Embryonic facial prominence (tissue), 1 donor: ENCODE results near the gene B4GALT3.

ENCODE experiments used
- DNase-seq: peaks from one replicate; pipeline ENCODE4 v3.0.0-alpha.2; 2016; ENCODE audit errors: extremely low spot score

The B4GALT3 gene

GRCh38 chr1:161206411-161207140 lies 29.3 kb upstream of the B4GALT3 start:
- DNase-seq: no peak

DNA sequence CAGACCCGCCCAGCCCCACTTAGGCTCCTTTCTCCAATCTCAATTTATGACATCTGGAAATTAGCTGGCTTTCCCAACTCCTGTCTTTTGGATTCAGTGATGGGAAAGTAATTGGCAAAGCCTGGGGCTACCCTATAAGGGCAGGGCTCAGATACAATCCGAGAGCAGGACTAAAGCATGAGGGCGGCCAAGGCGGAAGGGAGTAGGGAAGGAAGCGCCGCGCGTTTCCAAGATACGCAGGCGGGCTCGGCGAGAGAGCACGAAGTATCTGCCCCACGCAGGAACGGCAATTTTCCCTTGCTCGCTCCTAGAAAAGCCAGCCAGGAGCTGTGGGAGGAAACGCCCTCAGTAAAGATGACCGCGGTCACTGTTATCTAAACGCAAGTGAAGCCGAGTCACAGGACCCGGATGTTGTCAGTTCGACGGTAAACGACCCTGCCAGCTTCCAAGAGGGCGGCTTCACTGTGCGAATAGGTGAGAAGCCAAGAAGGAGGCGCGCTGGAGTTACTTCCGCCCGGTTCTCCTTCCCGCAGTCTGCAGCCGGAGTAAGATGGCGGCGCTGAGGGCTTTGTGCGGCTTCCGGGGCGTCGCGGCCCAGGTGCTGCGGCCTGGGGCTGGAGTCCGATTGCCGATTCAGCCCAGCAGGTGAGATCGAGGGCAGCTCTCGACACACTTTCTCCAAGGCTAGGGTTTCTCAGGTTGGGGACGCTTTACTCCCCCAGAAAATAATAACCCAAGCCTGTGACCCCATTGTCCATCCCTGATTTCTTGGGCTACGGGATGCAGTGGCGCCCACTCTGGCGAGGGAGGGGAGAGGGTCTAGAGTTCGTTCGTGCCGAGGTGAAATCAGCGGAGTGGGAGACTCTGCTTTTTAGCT lies 24.8 kb upstream of the B4GALT3 start, which contains the start of gene NDUFS2:
NDUFS2 (plus strand) TSS at position 532 of the 877 bp plus-strand sequence; CDS start at position 551, 19 bp downstream.
- peak; percentile 98 for DNase-seq

DNA sequence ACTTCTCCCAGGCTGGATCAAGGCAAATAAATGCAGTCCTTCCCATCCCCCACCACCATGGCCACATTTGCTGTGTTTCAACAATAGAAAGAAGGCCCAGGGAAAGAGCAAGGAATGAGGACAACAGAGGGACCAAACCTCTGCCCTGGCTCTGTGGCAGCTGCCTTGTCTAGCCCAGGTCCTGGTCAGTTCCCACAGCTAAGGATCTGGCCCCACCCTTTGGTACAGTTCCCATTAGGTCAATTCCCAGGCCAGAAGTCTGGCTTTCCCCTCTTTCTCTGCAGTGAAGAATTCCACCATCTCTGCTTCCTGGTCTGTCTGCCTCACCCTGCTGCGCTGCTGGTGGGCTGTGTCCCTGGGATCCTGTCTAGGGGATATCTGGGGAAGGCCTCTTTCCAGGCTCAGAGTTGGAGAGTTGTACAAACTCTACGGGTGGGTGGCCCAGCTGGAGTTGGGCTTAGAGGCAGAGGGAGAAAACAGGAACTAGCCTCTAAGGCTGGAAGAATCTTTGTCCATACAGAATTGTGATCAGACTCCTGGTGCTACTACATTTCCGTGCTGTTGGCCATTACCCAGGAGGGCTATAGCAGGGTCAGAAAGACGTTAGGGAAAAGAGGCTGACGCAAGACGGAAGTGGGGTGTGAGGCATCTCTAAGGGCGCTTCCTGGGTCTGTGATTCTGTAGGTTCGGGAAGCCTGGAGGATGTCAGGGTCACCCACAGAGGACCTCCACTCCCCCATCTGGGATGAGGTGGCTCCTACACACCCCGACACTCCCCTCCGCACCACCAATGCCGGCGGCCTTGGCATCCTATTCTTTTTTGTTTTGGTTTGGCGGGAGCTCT lies 23.9 kb upstream of the B4GALT3 start:
- DNase-seq: no peak

GRCh38 chr1:161200421-161200991 lies 23.2 kb upstream of the B4GALT3 start:
- no peak for DNase-seq

DNA sequence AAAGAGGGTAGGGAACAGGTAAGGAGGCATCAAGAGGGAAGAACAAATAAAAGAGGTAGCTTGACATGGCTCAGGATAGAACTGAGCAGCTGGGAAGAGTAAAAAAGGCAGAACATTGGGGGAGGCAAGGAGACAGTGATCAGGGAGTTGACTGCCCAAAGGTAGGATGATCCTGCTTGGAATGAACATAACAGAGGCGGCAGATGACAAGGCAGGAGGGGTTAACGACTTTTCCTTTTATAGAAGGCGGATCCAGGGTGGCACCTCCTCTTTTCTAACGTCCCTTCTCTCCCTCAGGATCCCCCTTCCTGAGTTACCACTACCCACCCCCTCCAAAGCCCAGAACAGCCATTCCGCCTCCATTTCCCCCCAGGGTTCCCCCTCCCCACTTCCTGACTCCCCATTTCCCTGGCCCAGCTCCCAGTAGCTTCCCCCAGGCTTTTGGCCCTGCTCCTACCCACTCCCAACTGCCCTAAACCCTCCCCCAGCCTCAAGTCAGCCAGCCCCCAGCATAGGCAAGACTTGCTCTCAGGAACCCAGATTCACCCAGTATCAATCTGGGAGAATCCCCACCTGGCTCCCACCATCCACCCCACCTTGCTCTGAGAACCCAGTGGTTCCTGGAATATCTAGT lies 22.3 kb upstream of the B4GALT3 start:
- DNase-seq: no peak

- DNase-seq: peak; percentile 77
Measured at GRCh38 chr1:161198897-161199431, 21.7 kb upstream of the B4GALT3 start, which contains the start of gene ADAMTS4. Gene ADAMTS4 (minus strand): TSS chr1:161199054. CDS start chr1:161198627, 427 bp downstream.

- DNase-seq: no peak
Measured at GRCh38 chr1:161198194-161198896, 21.0 kb upstream of the B4GALT3 start.

- no peak for DNase-seq
Measured at GRCh38 chr1:161197560-161198193, 20.4 kb upstream of the B4GALT3 start.

- peak; percentile 70 for DNase-seq
Measured at GRCh38 chr1:161196521-161197451, 19.5 kb upstream of the B4GALT3 start.

DNA sequence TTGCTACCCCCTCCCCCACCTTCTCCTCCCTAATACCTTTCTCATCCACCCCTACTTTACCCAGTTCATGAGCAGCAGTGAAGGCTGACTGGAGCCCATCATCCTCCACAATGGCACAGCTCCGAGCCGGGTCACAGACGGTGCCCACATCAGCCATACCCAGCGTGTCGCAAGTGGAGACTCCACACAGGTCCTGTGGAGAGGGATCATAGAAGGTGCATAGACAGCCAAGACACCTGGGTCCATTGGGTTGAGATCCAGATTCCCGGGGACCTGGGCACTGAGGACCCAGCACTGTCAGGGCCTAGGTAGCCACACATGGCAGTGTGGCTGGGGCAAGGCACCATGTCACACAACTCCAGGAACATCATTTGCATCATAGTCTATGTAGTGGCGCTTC lies 18.8 kb upstream of the B4GALT3 start:
- no peak for DNase-seq

GRCh38 chr1:161195171-161195570 lies 17.9 kb upstream of the B4GALT3 start:
- no peak for DNase-seq

- DNase-seq: no peak
Measured at GRCh38 chr1:161193561-161194235, 16.4 kb upstream of the B4GALT3 start.

DNA sequence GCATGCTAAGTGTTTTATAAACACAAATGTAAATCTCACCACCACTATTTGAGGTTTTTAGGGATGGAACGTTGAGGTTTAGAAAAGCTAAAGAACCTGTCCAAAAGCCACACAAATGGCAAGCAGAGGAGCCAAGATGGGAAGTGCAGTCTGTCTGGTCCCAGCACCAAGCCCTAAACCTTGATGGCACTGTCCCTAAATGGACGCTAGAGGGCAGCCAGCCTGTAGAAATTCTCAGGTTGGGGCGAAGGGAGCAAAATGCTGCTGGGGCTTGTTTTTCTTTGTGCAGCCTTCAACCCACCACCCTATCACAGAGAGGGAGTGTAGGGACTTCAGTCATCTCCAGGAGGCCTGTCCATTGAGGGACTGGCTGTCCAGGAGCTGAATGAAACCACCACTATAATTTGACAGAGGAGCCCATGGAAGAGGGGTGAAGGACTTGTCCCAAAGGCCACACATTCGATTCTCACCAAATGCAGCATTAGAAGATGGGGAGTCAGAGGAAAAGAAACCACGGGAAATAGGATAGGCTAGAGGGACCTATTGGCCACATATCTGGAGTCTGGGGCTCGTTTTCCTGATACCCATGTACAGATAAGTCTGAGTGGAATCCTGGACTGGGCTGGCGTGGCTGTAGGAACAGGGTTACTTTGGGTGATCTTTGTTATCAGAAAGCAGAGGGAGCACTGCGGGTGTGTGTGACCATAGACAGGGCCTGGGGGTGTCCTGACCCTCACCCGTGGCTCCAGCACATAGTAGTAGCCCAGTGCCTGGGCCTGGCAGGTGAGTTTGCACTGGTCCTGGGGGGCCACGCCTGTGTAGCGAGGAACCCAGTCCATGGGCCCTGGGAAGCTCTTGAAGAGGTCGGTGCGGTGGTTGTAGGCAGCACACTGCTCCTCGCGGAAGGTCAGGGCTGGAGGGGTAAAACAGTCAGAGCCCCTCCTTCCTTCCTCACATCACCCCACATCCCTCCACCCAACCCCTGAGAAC lies 15.5 kb upstream of the B4GALT3 start:
- no peak for DNase-seq

DNA sequence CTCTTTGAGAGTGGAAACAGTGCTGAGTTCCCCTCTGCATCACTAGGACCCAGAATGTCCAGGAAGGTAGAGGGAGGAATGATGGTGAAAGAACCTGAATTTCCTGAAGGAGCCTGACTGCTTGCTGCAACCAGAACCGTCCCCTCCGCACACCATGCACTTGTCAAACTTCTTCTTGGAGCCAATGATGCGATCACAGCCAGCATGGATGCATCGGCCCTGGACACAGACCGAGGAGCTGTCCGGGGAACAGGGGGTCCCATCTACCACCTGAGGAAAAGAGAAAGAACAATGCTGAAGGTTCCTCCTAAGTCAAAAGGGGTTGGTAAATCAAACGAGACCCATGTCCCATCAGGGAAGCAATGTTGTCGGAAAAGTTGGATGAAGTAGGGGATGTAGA lies 14.7 kb upstream of the B4GALT3 start:
- no peak for DNase-seq

DNA sequence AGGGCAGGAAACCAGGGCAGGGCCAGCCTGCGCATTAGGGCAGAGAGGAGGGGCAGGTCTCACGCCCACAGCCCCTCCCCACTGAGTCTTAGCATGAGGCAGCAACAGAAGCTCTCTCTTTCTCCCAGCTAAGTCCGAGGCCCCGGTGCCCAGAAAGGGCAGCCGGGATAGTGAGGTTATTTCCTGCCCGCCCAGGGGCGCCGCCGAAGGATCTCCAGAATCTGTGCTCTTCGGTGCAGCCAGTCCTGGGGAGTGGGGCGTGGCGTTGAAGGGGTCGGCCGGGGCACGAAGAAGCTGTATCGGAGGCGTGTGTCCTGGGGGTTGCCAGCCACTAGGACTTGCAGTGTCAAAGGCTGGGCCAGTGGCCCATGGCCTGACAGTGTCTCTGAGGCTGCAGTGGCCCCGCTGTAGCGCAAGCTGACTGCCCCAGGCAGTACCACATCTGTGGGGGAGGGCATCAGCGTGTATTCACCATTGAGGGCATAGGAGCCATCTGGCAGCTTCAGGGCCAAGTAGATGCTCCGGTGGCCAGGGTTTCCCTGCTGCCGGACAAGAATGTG lies 13.7 kb upstream of the B4GALT3 start:
- no peak for DNase-seq

DNA sequence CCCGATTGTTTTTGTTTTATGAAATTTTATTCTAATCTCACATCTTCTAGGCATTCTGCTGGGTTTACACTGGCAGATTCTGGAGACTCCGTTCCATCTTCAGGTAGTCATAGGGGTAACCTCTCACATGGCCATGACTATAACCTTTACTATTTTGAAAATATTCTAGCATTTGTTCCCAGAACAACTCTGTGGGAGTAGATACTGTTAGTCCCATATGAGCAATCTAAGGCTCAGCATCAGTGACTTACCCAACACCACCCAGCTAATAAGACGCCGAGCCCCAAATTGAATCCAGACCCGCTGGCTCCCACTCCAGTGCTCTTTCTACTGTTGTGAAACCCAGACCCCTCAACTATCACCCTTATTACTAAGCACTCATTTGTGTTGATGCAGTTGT lies 11.7 kb upstream of the B4GALT3 start:
- no peak for DNase-seq
